K562 (cell line): ENCODE measurements around the gene MSX1. TPM values are rescaled to one million over a fixed set of nuclear protein-coding genes. Genes with fewer than 3 reads are reported as not detected.
A peak's percentile ranks its signal among the peaks of the same experiment; 100 is the strongest.

Source experiments
- ATAC-seq: fragments of 200-7000 bp; cut with Tn5 transposase; 3 replicates; pipeline ENCODE4 v1.9.1; 2020; ENCODE audit warnings: moderate library complexity
- BruUV-seq: library from RNA; stranded (reverse); fragments of 400-500 nt; replicated peaks from 2 replicates; lab custom pipeline; 2021; lab: Mats Ljungman, UMichigan
- CTCF ChIA-PET: fragments of 300-600 bp; formaldehyde crosslinking; extraction: SDS; loops from one replicate; lab custom pipeline; 2021; ENCODE audit warnings: low intra/inter-chr PET ratio; lab: Yijun Ruan, JAX
- POLR2A ChIA-PET: fragments of 300-600, 350-650 bp; sonication (Branson Sonifier 250); formaldehyde crosslinking; extraction: SDS; loops from one replicate; lab custom pipeline; 2021; ENCODE audit warnings: antibody characterized with exemption, inconsistent platforms; lab: Yijun Ruan, JAX
- DNase-seq, 4 experiments: peaks; one replicate each; pipeline versions ENCODE4 v3.0.0 to v3.0.0-alpha.2; 2011 to 2018; ENCODE audit warnings: low spot score in 3 of 4, mixed read lengths in 3 of 4; ENCODE audit errors: extremely low read depth in 1 of 4
- FAIRE-seq: peaks from 2 replicates; lab custom pipeline; 2011; peaks lifted over from hg19 to GRCh38; lab: Jason Lieb, UNC
- H2AFZ ChIP-seq: 2 replicates; pipeline ENCODE4 v1.6.0; 2011; ENCODE audit warnings: low read depth, low read length, control low read depth, inconsistent platforms
- H3K27ac ChIP-seq: fragments of 200-600 bp; 3 replicates; pipeline ENCODE4 v1.8.0; 2011; ENCODE audit warnings: low read depth, mild to moderate bottlenecking, control low read depth, inconsistent platforms, low read length, moderate library complexity, mixed read lengths; ENCODE audit errors: extremely low read depth
- H3K27me3 ChIP-seq, 2 experiments: fragments of 300-600 bp in 1 of 2; 2 replicates in 1 of 2; 3 replicates in 1 of 2; pipeline versions ENCODE4 v1.6.0 to v1.8.0; 2011; ENCODE audit warnings: inconsistent platforms in 2 of 2, low read length in 2 of 2, mild to moderate bottlenecking in 1 of 2, mixed read lengths in 1 of 2, moderate library complexity in 1 of 2; ENCODE audit not compliant: control insufficient read depth in 2 of 2, insufficient read depth in 2 of 2
- H3K36me3 ChIP-seq: fragments of 300-600 bp; 3 replicates; pipeline ENCODE4 v1.8.0; 2011; ENCODE audit warnings: mild to moderate bottlenecking, low read length, inconsistent platforms; ENCODE audit not compliant: control insufficient read depth, insufficient read depth
- H3K4me1 ChIP-seq, 2 experiments: fragments of 200-600 bp in 1 of 2; replicated peaks in 1 of 2; 2 replicates in 1 of 2; 3 replicates in 1 of 2; pipeline versions ENCODE4 v1.5.1 to v1.8.0; 2011; ENCODE audit warnings: inconsistent platforms in 2 of 2, low read length in 2 of 2, mild to moderate bottlenecking in 1 of 2, mixed read lengths in 1 of 2, moderate library complexity in 1 of 2; ENCODE audit not compliant: control insufficient read depth in 2 of 2, insufficient read depth in 2 of 2
- H3K4me2 ChIP-seq: 2 replicates; pipeline ENCODE4 v1.6.1; 2011; ENCODE audit warnings: low read length, control low read depth, inconsistent platforms, mixed read lengths; ENCODE audit not compliant: insufficient read depth
- H3K4me3 ChIP-seq: fragments of 200-600 bp; sonication (generic), shearing (Covaris generic); 2 replicates; pipeline ENCODE4 v1.5.1; 2016; ENCODE audit warnings: control low read depth, inconsistent platforms
- H3K79me2 ChIP-seq: fragments of 200-600 bp; 3 replicates; pipeline ENCODE4 v1.8.0; 2011; ENCODE audit warnings: low read length, inconsistent platforms; ENCODE audit not compliant: control insufficient read depth, insufficient read depth
- H3K9ac ChIP-seq, 2 experiments: 2 replicates each; pipeline versions ENCODE4 v1.6.0 to v1.6.1; 2011; ENCODE audit warnings: low read depth in 2 of 2, low read length in 2 of 2, control low read depth in 1 of 2, inconsistent platforms in 1 of 2, mild to moderate bottlenecking in 1 of 2, mixed read lengths in 1 of 2; ENCODE audit not compliant: insufficient read depth in 1 of 2
- H3K9me1 ChIP-seq: one replicate; pipeline ENCODE4 v1.6.0; 2011; ENCODE audit warnings: inconsistent platforms, mild to moderate bottlenecking, low read length, moderate library complexity; ENCODE audit not compliant: control insufficient read depth, insufficient read depth
- H3K9me3 ChIP-seq: replicated peaks from 2 replicates; pipeline ENCODE4 v1.5.1; 2011; ENCODE audit warnings: low read depth, low read length, inconsistent platforms; ENCODE audit not compliant: control insufficient read depth, insufficient read depth
- H4K20me1 ChIP-seq: replicated peaks from 2 replicates; pipeline ENCODE4 v1.6.1; 2011; ENCODE audit warnings: low read length, inconsistent platforms, mixed read lengths; ENCODE audit not compliant: control insufficient read depth, insufficient read depth
- BRF1 ChIP-seq: IDR thresholded peaks from 3 replicates; pipeline ENCODE4 v1.6.1; 2011; ENCODE audit warnings: borderline replicate concordance, mild to moderate bottlenecking; ENCODE audit not compliant: insufficient read length; ENCODE audit errors: extremely low read depth
- REST ChIP-seq, 2 experiments: fragments of 450-650 bp; formaldehyde crosslinking in 1 of 2; IDR thresholded peaks; 2 replicates each; pipeline versions ENCODE4 v1.4.0 to v1.6.1; 2014 to 2020; ENCODE audit warnings: mild to moderate bottlenecking in 2 of 2, borderline replicate concordance in 1 of 2, low read depth in 1 of 2
- THRAP3 ChIP-seq: fragments of 450-650 bp; IDR thresholded peaks from 2 replicates; pipeline ENCODE4 v1.6.1; 2016; ENCODE audit warnings: mild to moderate bottlenecking, inconsistent platforms, borderline replicate concordance
- WGBS: fragments of 100-300 bp; shearing (Covaris generic); methylation state at CpG from one replicate; pipeline ENCODE4 v1.1.6; 2016; ENCODE audit warnings: low coverage, mixed read lengths; ENCODE audit not compliant: insufficient coverage; ENCODE audit errors: missing lambda C conversion rate; 5-methylcytosine and 5-hydroxymethylcytosine counted together
- in situ Hi-C: fragments of 300-500 bp; cut with MboI; formaldehyde crosslinking; loops from 4 replicates; pipeline ENCODE4 v1.15.0; 2018; ENCODE audit warnings: inconsistent platforms, mixed read lengths
- intact Hi-C: fragments of 100-400 bp; cut with micrococcal nuclease; formaldehyde crosslinking; loops from 2 replicates; pipeline ENCODE4 v1.14.2; 2022
- polyA plus RNA-seq, 8 experiments: library from polyadenylated mRNA; depleted of rRNA in 4 of 8; stranded (reverse) in 5 of 8; unstranded in 3 of 8; fragments of >200 nt; fragmentation: Nextera tagmentation in 2 of 8; fragmentation: Illumina TruSeq in 1 of 8; extraction: Ambion mirVana in 2 of 8; extraction: Trizol in 1 of 8; gene quantifications; 2 replicates each; pipeline versions ENCODE4 v1.2.1 to v1.2.3, GENCODE V29; 2011 to 2014; ENCODE audit warnings: inconsistent platforms in 1 of 8, missing spikeins in 1 of 8
- total RNA-seq, 7 experiments: library from RNA; depleted of rRNA in 6 of 7; stranded (reverse); fragments of >200 nt in 6 of 7; fragmentation: Illumina TruSeq in 2 of 7; extraction: Trizol in 2 of 7; gene quantifications; 2 replicates each; pipeline versions ENCODE4 v1.2.1 to v1.2.3, GENCODE V29; 2011 to 2021; ENCODE audit warnings: low replicate concordance in 1 of 7

MSX1 gene
- total and polyA plus RNA-seq, 9 of the 15 experiments (the other 6 are each of a cell fraction or from before 2014, with no cell fraction given) = 1.3 to 6.3 (median 2.3) TPM

- WGBS = 5% methylated on average over 2 of the region's 2 CpGs
- peaks cover under 1 to 12% of the 10 kb centered on the region in 2 experiments; a peak in 4 of 5 replicates for H3K27me3 ChIP-seq
- H4K20me1 ChIP-seq = no peaks in the 10 kb centered on the region; the same call in 1 of the 2 replicates
- in situ Hi-C loops (no loop called here), intact Hi-C loops (no loop called here)
- no peak overlapping the region for H3K9ac ChIP-seq
- H3K27ac ChIP-seq = no peak overlapping the region
- ChIA-PET POLR2A (no interaction called here), CTCF (no interaction called here)
- H3K9me1 ChIP-seq = no peaks in the 10 kb centered on the region
- no peak overlapping the region for H3K4me3 ChIP-seq
- no peaks in the 10 kb centered on the region for H3K36me3 ChIP-seq
- H3K9me3 ChIP-seq = no peaks in the 10 kb centered on the region
- no peaks in the 10 kb centered on the region for H3K4me1 ChIP-seq
- ATAC-seq (no peak), DNase-seq (no peak), FAIRE-seq (no peak)
- H2AFZ ChIP-seq = no peak overlapping the region
- BruUV-seq = no TSS peak
- no peaks in the 10 kb centered on the region for H3K79me2 ChIP-seq
- H3K4me2 ChIP-seq = no peak overlapping the region
- TF ChIP-seq THRAP3 = no peak
- TF ChIP-seq BRF1 = no peak
- peak; percentile 18; the same call in 1 of the 2 replicates for TF ChIP-seq REST (IDR thresholded peaks at IDR 0.05; ENCODE audit: borderline replicate concordance)
- TF ChIP-seq REST (CRISPR knock-in tag; IDR thresholded peaks at IDR 0.05; ENCODE audit: low read depth) = no peak
Observed at GRCh38 chr4:4823621-4824162, 35.8 kb upstream of the MSX1 start.
